Loucy (cell line): ENCODE results near the gene SPTSSB.

Source experiments
- CTCF ChIP-seq: fragments of 200-600 bp; sonication (generic); conservative IDR thresholded peaks from 2 replicates; pipeline ENCODE4 v1.5.1; 2014; ENCODE audit warnings: mild to moderate bottlenecking, antibody characterized with exemption, low read length
- EZH2phosphoT487 ChIP-seq: fragments of 200-600 bp; IDR thresholded peaks from 2 replicates; pipeline ENCODE4 v1.6.1; 2018; ENCODE audit warnings: antibody characterized with exemption, mild to moderate bottlenecking, moderate library complexity, borderline replicate concordance

DNA sequence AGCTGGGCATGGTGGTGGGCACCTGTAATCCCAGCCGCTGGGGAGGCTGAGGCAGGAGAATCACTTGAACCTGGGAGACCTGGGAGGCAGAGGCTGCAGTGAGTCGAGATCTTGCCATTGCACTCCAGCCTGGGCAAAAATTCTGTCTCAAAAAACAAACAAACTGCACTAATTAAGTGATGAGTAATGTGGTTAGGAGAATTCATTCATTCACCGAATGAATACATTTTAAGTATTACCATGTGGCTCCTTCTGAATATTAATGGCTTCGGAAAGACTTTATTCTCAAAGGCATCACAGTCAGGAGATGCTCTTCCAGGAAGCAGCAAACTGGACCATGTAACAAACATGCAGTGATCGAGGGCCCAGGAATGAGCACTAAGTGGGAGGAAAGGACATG, 23.6 kb downstream of the SPTSSB start:
- TF ChIP-seq CTCF (no peak), EZH2phosphoT487 (no peak)
